ENCODE measurements around the gene ANO1. TPM values are rescaled to one million over a fixed set of nuclear protein-coding genes. Genes with fewer than 3 reads are reported as not detected.
A peak's percentile ranks its signal among the peaks of the same experiment; 100 is the strongest.

Gene ANO1
- total RNA-seq, 1 donor from 2014 or later = 14.9 TPM

DNA sequence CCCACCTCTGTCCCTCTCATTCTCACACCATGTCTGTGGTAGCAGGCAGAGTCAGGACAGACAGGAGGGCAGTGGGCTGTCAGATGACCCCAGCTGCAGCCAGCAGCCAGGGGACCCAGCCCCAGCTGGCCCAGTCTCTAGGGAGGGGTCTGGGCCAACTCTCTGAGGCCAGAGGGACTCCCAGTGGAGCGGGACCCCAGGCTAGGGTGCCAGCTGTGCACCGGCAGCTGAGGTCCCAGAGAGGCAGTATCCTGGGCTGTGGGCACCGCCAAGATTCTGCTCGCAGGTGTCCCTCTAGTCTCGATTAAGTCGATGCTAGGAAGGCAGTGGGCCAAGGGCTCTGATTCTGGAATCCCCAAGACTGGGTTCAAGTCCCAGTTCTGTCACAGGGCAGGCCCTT is 108.3 kb downstream of the ANO1 start:
- Mint-ChIP-seq H3K27me3 (peaks cover 2% of the 10 kb centered on the region), H3K9me3 (no peaks in the 10 kb centered on the region), H3K4me3 (no peak overlapping the region), H3K36me3 (no peaks in the 10 kb centered on the region), H3K4me1 (ENCODE audit: unreplicated experiment) (peaks cover 2% of the 10 kb centered on the region), H3K27ac (no peak overlapping the region)
- DNase-seq (ENCODE audit: extremely low spot score, unreplicated experiment) = no peak
- TF ChIP-seq, protein P1, sequence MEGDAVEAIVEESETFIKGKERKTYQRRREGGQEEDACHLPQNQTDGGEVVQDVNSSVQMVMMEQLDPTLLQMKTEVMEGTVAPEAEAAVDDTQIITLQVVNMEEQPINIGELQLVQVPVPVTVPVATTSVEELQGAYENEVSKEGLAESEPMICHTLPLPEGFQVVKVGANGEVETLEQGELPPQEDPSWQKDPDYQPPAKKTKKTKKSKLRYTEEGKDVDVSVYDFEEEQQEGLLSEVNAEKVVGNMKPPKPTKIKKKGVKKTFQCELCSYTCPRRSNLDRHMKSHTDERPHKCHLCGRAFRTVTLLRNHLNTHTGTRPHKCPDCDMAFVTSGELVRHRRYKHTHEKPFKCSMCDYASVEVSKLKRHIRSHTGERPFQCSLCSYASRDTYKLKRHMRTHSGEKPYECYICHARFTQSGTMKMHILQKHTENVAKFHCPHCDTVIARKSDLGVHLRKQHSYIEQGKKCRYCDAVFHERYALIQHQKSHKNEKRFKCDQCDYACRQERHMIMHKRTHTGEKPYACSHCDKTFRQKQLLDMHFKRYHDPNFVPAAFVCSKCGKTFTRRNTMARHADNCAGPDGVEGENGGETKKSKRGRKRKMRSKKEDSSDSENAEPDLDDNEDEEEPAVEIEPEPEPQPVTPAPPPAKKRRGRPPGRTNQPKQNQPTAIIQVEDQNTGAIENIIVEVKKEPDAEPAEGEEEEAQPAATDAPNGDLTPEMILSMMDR (conservative IDR thresholded peaks at IDR 0.05) = no peak

DNA sequence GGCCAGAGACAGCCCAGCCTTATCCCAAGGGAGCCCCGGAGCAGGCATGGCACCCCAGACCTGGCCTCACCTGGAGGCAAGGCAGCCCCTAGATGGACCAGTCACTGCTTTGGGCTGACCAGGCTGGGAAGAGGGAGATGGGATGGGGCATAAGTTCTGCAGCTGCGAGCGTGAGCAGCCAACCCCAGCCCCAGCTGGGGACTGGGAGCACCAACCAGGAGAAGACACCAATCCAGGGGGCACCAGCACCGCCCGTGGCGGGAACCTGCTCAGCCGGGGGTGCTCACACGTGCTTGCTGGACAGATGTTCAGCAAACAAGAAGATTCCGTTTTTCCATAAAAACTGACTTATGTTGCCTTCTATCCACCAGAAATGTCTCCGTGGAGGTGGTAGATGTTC is 108.8 kb downstream of the ANO1 start:
- H3K27ac Mint-ChIP-seq = no peak overlapping the region
- TF ChIP-seq, protein P1 (conservative IDR thresholded peaks at IDR 0.05) = no peak
- peaks cover 3% of the 10 kb centered on the region for H3K27me3 Mint-ChIP-seq
- no peak overlapping the region for H3K4me3 Mint-ChIP-seq
- H3K9me3 Mint-ChIP-seq = no peaks in the 10 kb centered on the region
- H3K4me1 Mint-ChIP-seq (ENCODE audit: unreplicated experiment) = peaks cover 4% of the 10 kb centered on the region
- no peaks in the 10 kb centered on the region for H3K36me3 Mint-ChIP-seq
- DNase-seq (ENCODE audit: extremely low spot score, unreplicated experiment) = no peak

DNA sequence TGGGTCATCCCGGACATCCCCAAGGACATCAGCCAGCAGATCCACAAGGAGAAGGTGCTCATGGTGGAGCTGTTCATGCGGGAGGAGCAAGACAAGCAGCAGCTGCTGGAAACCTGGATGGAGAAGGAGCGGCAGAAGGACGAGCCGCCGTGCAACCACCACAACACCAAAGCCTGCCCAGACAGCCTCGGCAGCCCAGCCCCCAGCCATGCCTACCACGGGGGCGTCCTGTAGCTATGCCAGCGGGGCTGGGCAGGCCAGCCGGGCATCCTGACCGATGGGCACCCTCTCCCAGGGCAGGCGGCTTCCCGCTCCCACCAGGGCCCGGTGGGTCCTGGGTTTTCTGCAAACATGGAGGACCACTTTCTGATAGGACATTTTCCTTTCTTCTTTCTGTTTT is 109.7 kb downstream of the ANO1 start:
- Mint-ChIP-seq H3K4me3 (no peak overlapping the region), H3K27me3 (peaks cover 6% of the 10 kb centered on the region), H3K9me3 (no peaks in the 10 kb centered on the region), H3K36me3 (no peaks in the 10 kb centered on the region), H3K4me1 (ENCODE audit: unreplicated experiment) (peaks cover 4% of the 10 kb centered on the region), H3K27ac (no peak overlapping the region)
- DNase-seq (ENCODE audit: extremely low spot score, unreplicated experiment) = no peak
- TF ChIP-seq, protein P1 (conservative IDR thresholded peaks at IDR 0.05) = no peak

DNA sequence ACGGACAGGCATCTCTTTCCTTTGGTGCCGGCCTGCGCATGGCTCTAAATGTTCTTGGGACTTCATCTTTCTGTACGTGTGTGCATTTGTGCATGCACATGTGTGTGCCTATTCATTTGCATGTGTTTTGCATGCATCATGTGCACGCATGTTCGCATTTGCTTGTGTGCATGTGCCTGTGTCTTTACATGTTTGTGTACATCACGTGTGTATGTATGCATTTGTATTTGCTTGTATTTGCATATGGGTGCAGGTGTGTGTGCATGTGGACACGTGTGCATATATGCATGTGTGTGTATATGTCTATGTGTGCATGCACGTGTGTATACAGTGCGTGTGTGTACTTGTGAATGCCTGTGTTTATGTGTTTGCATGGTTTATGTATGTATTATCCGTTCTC is 111.5 kb downstream of the ANO1 start:
- TF ChIP-seq, protein P1 (conservative IDR thresholded peaks at IDR 0.05) = no peak
- Mint-ChIP-seq H3K27me3 (peaks cover 8% of the 10 kb centered on the region), H3K36me3 (no peaks in the 10 kb centered on the region), H3K27ac (no peak overlapping the region), H3K4me3 (no peak overlapping the region), H3K4me1 (ENCODE audit: unreplicated experiment) (peaks cover 4% of the 10 kb centered on the region), H3K9me3 (no peaks in the 10 kb centered on the region)
- no peak for DNase-seq (ENCODE audit: extremely low spot score, unreplicated experiment)

DNA sequence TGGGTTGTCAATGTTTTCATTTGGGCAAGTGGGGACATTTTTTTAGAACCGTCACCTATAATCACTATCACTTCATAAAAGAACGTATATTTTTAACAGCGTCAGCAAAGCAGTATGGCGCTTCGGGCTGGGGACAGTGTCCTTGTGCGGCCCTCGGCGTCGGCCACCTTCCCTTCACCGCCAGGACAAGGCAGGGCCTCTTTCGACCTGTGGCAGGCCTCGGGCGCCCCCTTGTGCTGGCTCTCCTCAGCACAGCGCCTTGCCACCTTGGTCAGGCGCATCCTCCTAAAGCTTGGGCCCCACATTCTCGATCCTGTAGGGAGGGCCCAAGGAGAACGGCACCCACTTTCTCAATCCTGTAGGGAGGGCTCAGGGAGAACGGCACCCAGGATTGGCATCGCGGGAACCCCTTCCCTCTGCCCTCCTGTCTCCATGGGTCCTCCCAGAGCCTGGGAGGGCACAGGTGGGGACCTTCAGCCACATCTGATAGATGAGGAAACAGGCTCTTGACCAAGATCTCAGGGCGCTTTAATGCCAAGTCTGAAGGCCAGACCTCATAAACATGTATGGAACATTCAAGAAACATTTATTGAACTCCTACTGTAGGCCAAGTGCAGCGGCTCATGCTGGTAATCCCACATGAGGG is 113.5 kb downstream of the ANO1 start:
- no peak overlapping the region for H3K27ac Mint-ChIP-seq
- H3K36me3 Mint-ChIP-seq = no peaks in the 10 kb centered on the region
- H3K4me1 Mint-ChIP-seq (ENCODE audit: unreplicated experiment) = peaks cover 4% of the 10 kb centered on the region

More for the DNA sequence above, 113.5 kb downstream of the ANO1 start:
- TF ChIP-seq, protein P1 (conservative IDR thresholded peaks at IDR 0.05) = peak; percentile 96
- Mint-ChIP-seq H3K27me3 (peaks cover 12% of the 10 kb centered on the region), H3K9me3 (no peaks in the 10 kb centered on the region), H3K4me3 (no peak overlapping the region)
- peak; percentile 84 for DNase-seq (ENCODE audit: extremely low spot score, unreplicated experiment)
